Amniotic epithelial cell (primary cell): ENCODE measurements around the gene ELL2.
"Not testable (repeated sequence)": the region's sequence is repeated elsewhere in the genome, so short reads cannot be mapped to it uniquely, and the experiment has no call there.

ENCODE experiments used
- DNase-seq: peaks from one replicate; pipeline ENCODE4 v3.0.0-alpha.2; 2010; ENCODE audit warnings: low read depth

ELL2 gene

GRCh38 chr5:95837492-95837891 is 124.2 kb downstream of the ELL2 start:
- no peak for DNase-seq

- DNase-seq = not testable (repeated sequence)
These were observed 124.7 kb downstream of the ELL2 start for GRCh38 chr5:95836971-95837370.

GRCh38 chr5:95836544-95836943 is 125.1 kb downstream of the ELL2 start:
- no peak for DNase-seq

GRCh38 chr5:95835682-95836385 is 125.8 kb downstream of the ELL2 start:
- no peak for DNase-seq
